Renal cortical epithelial cell (primary cell): Measurements from ENCODE around the gene TIAM1. TPM values are rescaled to one million over a fixed set of nuclear protein-coding genes. Genes with fewer than 3 reads are reported as not detected.
"Not testable (repeated sequence)": the region's sequence is repeated elsewhere in the genome, so short reads cannot be mapped to it uniquely, and the experiment has no call there.

Experiments used
- DNase-seq: peaks from one replicate; pipeline ENCODE4 v3.0.0-alpha.2; 2011; ENCODE audit warnings: low read depth
- total RNA-seq: library from RNA; depleted of rRNA; stranded (reverse); fragments of >200 nt; gene quantifications from 2 replicates; pipeline ENCODE4 v1.2.3, GENCODE V29; 2014

The TIAM1 gene
- total RNA-seq, 1 donor from 2014 or later = 5.9 TPM

DNA sequence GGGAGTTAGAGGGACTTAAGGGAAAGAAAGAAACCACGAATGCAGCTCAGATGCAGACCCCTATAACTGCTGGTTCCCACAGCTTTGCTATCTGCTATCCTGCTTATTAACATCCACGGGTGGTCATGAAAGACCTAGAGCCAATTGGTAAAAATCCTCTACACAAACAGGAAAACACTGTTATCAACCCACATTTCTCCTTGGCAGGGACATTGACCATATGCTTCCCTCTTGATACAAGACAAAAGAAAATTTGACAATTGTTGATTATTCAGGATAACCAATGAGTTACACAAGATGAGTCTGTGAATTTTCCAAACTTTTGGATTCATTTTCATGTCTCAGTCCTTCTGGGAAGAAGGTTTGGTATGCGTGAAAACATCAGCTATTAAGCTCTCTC is 90.4 kb downstream of the TIAM1 start:
- no peak for DNase-seq

DNA sequence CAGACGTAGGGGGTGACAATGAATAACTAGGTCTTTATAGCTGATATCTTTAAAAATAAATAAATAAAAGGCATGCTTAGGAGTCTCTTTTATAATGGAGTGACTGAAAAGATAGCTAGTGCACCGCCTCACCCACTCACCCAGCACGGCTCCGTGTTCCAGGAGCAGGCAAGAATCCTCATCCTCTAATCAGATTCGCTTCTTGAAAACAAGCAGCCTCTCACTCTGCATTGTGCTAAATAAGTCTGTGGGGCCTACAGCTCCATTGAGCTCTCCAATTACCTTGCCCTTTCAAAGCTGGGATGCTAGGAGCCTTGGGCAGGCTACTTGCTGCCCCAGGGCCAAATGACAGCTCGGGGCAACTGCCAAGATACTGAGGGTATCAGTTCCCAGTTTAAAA is 91.5 kb downstream of the TIAM1 start:
- DNase-seq = no peak

GRCh38 chr21:31252091-31252490 is 92.0 kb downstream of the TIAM1 start:
- DNase-seq = no peak

DNA sequence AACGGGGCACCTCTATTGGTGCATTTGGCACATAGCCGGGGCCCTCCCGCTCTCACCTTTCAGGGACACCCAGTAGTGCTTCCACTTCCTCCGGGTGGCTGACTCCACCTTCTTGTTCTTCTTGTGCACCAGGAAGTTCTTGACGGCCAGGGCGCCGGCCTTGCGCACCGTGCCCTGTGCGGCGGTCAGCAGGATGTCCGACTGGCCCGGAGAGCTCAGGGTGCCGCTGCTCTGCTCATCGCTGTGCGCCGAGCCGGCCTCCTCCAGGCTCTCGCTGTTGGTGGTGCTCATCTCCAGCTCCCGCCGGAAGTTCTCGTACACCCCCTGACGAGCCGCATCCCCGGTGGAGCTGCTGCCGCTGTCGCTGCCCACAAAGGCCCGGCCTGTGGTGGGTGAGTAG is 92.4 kb downstream of the TIAM1 start:
- DNase-seq = no peak

DNA sequence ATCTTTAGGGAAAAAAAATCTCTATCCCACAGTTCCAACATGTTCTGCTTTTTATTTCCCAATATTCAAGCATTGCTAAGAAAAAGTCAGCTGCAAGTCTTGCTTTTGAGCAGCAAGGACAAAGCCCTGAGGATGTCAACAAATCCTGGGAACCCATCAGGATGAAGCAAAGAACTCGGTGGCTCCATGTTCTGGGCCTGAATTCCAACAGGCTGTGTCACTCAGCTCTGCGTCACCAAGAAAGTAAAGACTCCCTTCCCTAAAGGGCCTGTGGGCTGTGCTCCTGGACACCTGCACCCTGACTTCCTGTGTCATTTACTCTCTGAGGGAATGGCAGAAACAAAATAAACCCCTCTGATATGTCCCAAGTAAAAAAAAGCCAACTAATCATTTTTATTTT is 95.5 kb downstream of the TIAM1 start:
- DNase-seq = peak; percentile 67

- no peak for DNase-seq
Measured at GRCh38 chr21:31243611-31244010, 100.5 kb downstream of the TIAM1 start.

- DNase-seq = peak; percentile 74
Measured at GRCh38 chr21:31236528-31236927, 107.5 kb downstream of the TIAM1 start.

DNA sequence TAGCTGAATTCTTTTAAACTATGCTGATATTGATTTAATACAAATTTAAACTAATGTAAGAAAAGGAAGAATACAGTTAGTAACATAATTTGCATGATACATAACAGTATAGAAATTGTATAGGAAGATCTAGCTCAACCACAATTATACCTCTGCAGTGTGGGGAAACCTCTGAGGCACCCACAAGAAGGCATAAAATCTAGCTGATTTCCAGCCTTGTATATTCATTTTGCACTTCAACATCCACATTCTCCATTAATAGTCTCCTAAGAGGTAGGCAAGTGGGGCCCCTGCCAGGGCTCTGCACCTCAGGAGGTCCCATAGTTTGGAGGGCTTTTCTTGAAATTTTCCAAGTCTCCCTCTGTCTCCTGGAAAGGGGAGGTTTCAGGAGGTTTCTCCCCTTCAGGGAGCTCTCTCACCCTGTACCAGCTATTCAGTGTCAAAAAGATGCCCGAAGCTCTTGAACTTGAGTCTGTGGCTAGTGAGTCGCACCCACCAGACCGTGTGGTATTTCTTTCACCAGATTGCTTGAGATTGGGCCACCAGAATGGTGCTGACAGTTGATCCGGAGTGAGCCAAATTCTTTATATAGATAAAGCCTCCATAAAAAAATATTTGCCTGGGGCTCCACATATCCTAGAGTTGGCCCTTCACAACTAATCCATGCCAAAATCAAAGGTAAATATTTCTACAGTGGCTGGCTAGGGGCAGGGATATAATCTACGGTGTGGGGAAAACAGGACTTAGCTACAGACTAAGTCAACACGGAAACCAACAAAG is 108.2 kb downstream of the TIAM1 start:
- peak; percentile 91 for DNase-seq

- DNase-seq = no peak
Measured at GRCh38 chr21:31234936-31235335, 109.1 kb downstream of the TIAM1 start.

DNA sequence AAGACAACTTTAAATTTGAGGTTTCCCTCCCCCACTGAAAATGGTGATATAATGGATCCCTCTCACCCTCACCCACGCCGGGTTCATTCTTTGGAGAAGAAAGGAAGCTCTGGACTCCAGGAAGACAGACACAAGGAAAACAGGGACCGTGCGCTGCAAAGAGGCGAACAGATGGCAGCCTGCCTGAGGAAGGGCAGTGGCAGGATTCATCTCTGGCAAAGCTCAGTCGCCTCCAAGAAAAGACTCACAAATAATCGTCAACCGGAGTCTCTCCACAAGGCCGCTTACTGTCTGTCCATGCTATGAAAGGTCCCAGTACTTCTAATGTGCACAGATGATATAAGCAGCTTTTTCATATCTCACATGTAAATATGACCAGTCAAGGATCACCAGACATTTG is 110.3 kb downstream of the TIAM1 start:
- DNase-seq = no peak

GRCh38 chr21:31232344-31232743 is 111.7 kb downstream of the TIAM1 start:
- no peak for DNase-seq

GRCh38 chr21:31230937-31231336 is 113.1 kb downstream of the TIAM1 start:
- no peak for DNase-seq

DNA sequence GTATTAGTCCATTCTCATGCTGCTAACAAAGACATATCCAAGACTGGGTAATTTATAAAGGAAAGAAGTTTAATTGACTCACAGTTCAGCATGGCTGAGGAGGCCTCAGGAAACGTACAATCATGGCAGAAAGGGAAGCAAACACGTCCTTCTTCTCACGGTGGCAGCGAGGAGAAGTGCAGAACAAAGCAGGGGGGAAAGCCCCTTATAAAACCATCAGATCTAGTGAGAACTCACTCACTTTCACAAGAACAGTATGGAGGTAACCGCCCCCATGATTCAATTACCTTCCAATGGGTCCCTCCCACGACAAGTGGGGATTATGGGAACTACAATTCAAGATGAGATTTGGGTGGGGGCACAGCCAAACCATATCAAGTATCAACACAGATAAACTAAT is 115.3 kb downstream of the TIAM1 start:
- DNase-seq = not testable (repeated sequence)

DNA sequence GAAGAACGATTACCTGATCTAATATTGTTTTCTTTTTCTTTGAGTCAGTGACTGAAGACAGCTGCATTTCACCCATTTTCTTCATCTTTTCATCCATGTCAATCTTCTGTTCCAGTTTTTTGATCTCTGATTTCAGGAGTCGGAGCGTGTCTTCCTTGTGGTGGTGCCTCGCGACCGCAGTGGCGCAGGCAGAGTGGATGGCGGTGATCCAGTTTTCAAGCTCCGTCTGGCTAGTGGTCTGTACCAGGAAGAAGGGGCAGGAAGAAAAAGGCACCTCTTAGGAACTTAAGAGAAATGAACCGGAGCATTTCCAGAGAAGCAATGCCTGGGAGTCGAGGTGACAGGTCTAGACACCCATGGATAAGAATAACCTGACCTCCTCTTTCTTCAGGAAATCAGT is 118.3 kb downstream of the TIAM1 start:
- no peak for DNase-seq

DNA sequence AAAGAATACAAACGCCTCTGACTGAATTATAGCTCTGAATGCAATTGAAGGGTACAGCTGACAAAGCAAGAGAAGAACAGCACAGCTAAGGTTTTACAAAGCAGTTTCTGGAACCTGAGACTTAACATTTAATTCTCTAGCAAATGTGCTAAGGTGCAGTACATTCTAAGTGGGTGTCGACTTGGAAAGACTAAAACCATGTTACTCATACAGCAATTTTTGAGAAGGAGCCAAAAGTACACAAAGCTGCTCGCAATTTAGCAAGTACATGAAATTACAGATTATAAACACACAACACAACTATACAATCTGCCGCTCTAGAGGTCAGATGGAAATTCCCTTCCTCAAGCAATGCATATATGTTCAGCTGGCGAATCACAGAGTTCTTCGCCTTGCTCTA is 121.9 kb downstream of the TIAM1 start:
- peak; percentile 38 for DNase-seq

DNA sequence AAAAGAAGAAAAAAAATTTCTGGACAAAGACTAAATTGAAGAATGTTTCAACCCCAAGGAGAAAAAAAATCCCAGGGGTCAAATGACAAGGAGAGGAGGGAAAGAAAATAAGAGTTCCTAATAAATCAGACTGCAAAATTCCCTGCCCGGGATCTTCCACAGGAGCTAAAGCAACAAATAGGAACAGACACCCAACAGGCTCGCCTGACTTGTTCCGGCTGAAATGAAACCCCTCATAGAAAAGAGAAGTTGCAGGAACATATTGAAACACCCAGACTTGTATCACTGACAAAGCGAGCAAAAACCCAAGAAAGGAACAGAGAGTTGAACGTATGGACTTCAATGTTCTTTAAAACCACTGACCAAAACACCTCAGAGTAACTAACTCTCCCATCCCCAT is 123.0 kb downstream of the TIAM1 start:
- DNase-seq = no peak

GRCh38 chr21:31220575-31220974 is 123.5 kb downstream of the TIAM1 start:
- peak; percentile 39 for DNase-seq

DNA sequence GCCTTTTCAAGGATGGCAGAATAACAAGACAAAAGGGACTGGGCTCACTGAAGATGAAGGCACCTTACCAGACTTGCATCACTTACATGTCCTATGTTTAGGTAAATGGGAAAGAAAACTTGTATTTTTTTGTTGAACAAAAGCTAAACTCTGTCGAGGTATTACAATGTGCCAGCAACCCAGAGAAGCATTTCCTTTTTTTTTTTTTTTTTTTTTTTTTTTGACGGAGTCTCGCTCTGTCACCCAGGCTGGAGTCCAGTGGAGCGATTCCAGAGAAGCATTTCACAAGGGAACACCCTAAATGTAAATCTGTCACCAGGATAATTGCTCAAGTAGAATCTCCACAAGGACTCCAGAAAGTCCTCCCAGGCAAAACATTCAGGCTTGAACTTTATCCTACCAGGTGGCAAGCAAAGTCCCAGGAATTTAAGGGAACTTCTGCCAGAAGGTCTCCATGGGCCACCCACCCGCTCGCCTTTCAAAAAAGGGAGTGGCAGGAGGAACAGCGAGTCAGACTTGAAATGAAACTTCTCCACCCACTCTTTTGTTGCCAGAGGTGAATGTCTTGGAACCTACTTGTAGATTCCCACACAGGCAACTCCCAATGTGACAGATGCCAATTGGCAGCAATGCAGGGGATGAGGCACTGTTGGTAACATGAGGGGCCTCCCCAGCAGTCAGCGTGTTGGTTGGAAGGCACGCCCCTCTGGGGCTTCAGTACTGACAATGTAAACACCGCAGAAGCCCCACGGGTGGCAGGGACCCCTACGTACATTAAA is 125.0 kb downstream of the TIAM1 start:
- peak; percentile 83 for DNase-seq

- no peak for DNase-seq
Measured at GRCh38 chr21:31216206-31216605, 127.9 kb downstream of the TIAM1 start.

DNA sequence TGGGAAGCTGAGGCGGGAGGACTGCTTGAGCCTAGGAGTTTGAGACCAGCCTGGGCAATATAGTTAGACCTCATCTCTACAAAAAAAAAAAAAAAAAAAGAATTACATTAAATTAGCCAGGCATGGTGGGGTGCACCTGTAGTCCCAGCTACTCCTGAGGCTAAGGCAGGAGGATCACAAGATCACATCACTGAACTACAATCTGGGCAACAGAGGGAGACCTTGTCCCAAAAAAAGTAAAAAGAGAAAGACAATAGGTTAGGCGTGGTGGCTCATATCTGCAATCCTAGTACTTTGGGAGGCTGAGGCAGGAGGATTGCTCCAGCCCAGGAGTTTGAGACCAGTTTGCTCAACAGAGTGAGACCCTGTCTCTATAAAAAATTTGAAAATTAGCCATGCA is 130.3 kb downstream of the TIAM1 start:
- no peak for DNase-seq

DNA sequence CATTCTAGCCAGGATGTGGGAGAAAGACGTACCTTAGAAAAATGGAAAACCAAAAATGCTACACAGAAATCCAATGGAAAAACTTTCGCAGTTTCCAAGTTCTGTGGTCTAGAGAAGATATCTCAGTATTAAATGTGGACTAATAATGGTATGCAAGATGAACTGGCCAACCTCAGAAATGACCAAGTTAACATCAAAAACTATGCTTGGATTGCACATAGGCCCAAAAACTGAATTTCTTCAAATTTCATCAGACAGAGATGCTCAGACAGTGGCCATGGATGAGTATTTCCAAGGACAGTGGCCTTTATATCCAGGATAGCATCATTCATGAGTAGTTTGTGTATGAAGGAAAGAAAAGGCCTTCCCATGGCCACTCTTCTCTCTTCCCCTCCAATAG is 132.2 kb downstream of the TIAM1 start:
- no peak for DNase-seq

DNA sequence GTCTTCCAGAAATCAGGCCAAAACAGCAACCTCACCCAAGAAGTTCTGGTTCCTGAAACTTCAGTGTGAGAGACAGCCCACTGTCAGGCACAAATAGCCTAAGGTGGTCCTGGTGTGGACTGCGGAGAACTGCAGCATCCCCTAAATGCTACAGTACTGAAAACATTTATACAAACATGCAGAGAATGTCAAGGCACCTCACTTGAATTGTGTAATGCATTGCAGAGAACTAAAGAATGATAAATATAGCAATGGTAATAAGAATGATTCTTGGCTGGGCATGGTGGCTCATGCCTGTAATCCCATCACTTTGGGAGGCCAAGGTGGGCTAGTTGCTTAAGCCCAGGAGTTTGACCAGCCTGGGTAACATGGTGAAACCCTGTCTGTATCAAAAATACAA is 138.6 kb downstream of the TIAM1 start:
- no peak for DNase-seq

DNA sequence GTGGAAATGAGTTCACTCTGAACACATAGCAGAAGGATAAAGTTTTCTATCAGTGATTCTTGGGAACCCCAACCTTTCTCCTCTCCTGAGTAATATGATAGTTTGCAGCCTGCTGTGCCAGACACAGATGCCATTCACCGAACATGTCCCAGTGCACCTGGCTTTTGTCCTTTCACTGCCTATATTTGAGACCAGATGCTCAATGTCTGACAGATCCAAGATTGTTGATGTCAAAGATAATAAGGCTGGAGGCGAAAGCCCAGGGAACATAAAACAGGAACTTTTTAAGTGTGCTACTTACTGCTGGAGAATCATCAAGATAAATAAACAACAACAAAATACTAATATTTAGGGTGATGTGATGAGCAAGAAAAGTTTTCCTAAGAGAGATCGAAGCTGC is 139.3 kb downstream of the TIAM1 start:
- no peak for DNase-seq
